GM12878 (cell line): ENCODE measurements around the gene BCAS3. TPM values are rescaled to one million over a fixed set of nuclear protein-coding genes. Genes with fewer than 3 reads are reported as not detected.

Experiments
- ATAC-seq: fragments of 200-7000 bp; cut with Tn5 transposase; 3 replicates; pipeline ENCODE4 v1.9.1; 2020; ENCODE audit warnings: mild to moderate bottlenecking, moderate library complexity
- BruUV-seq: library from RNA; stranded (reverse); fragments of 400-500 nt; replicated peaks from 2 replicates; lab custom pipeline; 2021; lab: Mats Ljungman, UMichigan
- CTCF ChIA-PET: fragments of 300-600 bp; sonication (Branson Sonifier 250); formaldehyde crosslinking; extraction: SDS; loops from one replicate; lab custom pipeline; 2021; ENCODE audit warnings: inconsistent platforms; lab: Yijun Ruan, JAX
- POLR2A ChIA-PET: fragments of 350-600 bp; formaldehyde crosslinking; extraction: SDS; loops from one replicate; lab custom pipeline; 2021; ENCODE audit warnings: inconsistent platforms; lab: Charles Lee
- RAD21 ChIA-PET: fragments of 300-600 bp; sonication (Branson Sonifier 250); formaldehyde crosslinking; loops from one replicate; lab custom pipeline; 2023; ENCODE audit warnings: antibody characterized with exemption; ENCODE audit not compliant: unreplicated experiment; lab: Charles Lee
- SMC1A ChIA-PET: fragments of 300-600 bp; sonication (Branson Sonifier 250); formaldehyde crosslinking; loops from one replicate; lab custom pipeline; 2023; ENCODE audit not compliant: unreplicated experiment, uncharacterized antibody; lab: Charles Lee
- DNase-seq: peaks from one replicate; pipeline ENCODE4 v3.0.0-alpha.2; 2011; ENCODE audit warnings: low read depth, low spot score
- FAIRE-seq: peaks from 3 replicates; lab custom pipeline; 2011; peaks lifted over from hg19 to GRCh38; lab: Jason Lieb, UNC
- H2AFZ ChIP-seq: 2 replicates; pipeline ENCODE4 v1.6.0; 2011; ENCODE audit warnings: low read depth, low read length, control low read depth; ENCODE audit not compliant: control insufficient read depth
- H3K27ac ChIP-seq: 2 replicates; pipeline ENCODE4 v1.5.1; 2011; ENCODE audit warnings: control low read depth; ENCODE audit not compliant: control insufficient read depth, insufficient read depth
- H3K27me3 ChIP-seq, 2 experiments: replicated peaks in 1 of 2; 2 replicates each; pipeline versions ENCODE4 v1.6.0 to v1.6.1; 2011; ENCODE audit warnings: low read length in 1 of 2; ENCODE audit not compliant: control insufficient read depth in 2 of 2, insufficient read depth in 2 of 2
- H3K36me3 ChIP-seq, 2 experiments: 2 replicates each; pipeline ENCODE4 v1.5.1; 2011; ENCODE audit warnings: low read length in 1 of 2; ENCODE audit not compliant: control insufficient read depth in 2 of 2, insufficient read depth in 2 of 2
- H3K4me1 ChIP-seq: 2 replicates; pipeline ENCODE4 v1.6.1; 2011; ENCODE audit warnings: mild to moderate bottlenecking, low read length, moderate library complexity, mixed read lengths; ENCODE audit not compliant: control insufficient read depth, insufficient read depth
- H3K4me2 ChIP-seq: 2 replicates; pipeline ENCODE4 v1.6.0; 2011; ENCODE audit warnings: control low read depth; ENCODE audit not compliant: control insufficient read depth, insufficient read depth
- H3K4me3 ChIP-seq: fragments of 200-600 bp; sonication (generic); 2 replicates; pipeline ENCODE4 v1.5.1; 2016
- H3K79me2 ChIP-seq: 2 replicates; pipeline ENCODE4 v1.6.0; 2011; ENCODE audit warnings: low read length; ENCODE audit not compliant: control insufficient read depth, insufficient read depth
- H3K9ac ChIP-seq: 2 replicates; pipeline ENCODE4 v1.8.0; 2011; ENCODE audit warnings: low read length, control low read depth, mixed read lengths; ENCODE audit not compliant: control insufficient read depth, insufficient read depth
- H3K9me3 ChIP-seq: replicated peaks from 3 replicates; pipeline ENCODE4 v1.5.1; 2011; ENCODE audit warnings: mild to moderate bottlenecking, low read length; ENCODE audit not compliant: control insufficient read depth, insufficient read depth
- H4K20me1 ChIP-seq: 2 replicates; pipeline ENCODE4 v1.6.0; 2011; ENCODE audit not compliant: control insufficient read depth, insufficient read depth
- CBX5 ChIP-seq: sonication (generic); IDR thresholded peaks from 2 replicates; pipeline ENCODE4 v1.6.1; 2016; ENCODE audit warnings: low read depth, moderate library complexity, mild to moderate bottlenecking, inconsistent platforms
- IKZF1 ChIP-seq: fragments of 450-650 bp; conservative IDR thresholded peaks from 2 replicates; pipeline ENCODE4 v1.6.1; 2017; ENCODE audit warnings: antibody characterized with exemption, mild to moderate bottlenecking
- TAF1 ChIP-seq: IDR thresholded peaks from 2 replicates; pipeline ENCODE4 v1.6.1; 2011; ENCODE audit warnings: mild to moderate bottlenecking, low read depth, low read length, borderline replicate concordance
- TCF7 ChIP-seq: IDR thresholded peaks from 2 replicates; pipeline ENCODE4 v1.6.1; 2014; ENCODE audit warnings: antibody characterized with exemption, borderline replicate concordance
- WRNIP1 ChIP-seq: IDR thresholded peaks from 2 replicates; pipeline ENCODE4 v1.6.1; 2011; ENCODE audit warnings: low read depth, low read length, improper control_type of control experiment, borderline replicate concordance
- YBX1 ChIP-seq: fragments of 450-650 bp; IDR thresholded peaks from 2 replicates; pipeline ENCODE4 v1.6.1; 2016; ENCODE audit warnings: antibody characterized with exemption
- WGBS: methylation state at CpG from one replicate; pipeline ENCODE4 v1.1.6; 2016; ENCODE audit warnings: low lambda C conversion rate; ENCODE audit not compliant: insufficient replicate concordance, insufficient coverage; ENCODE audit errors: missing lambda C conversion rate; 5-methylcytosine and 5-hydroxymethylcytosine counted together
- in situ Hi-C: fragments of 300-500 bp; cut with MboI; formaldehyde crosslinking; loops from 9 replicates; pipeline ENCODE4 v1.14.3; 2018; ENCODE audit warnings: mixed read lengths
- intact Hi-C: fragments of 100-400 bp; cut with micrococcal nuclease; formaldehyde crosslinking; loops from one replicate; pipeline ENCODE4 v1.14.2; 2022; ENCODE audit not compliant: unreplicated experiment
- polyA plus RNA-seq, 11 experiments: library from polyadenylated mRNA; depleted of rRNA in 4 of 11; unstranded in 6 of 11; stranded (reverse) in 5 of 11; fragments of >200 nt; fragmentation: Nextera tagmentation in 4 of 11; fragmentation: Illumina TruSeq in 1 of 11; extraction: Ambion mirVana in 4 of 11; extraction: Trizol in 1 of 11; gene quantifications; 1 replicate in 1 of 11; 2 replicates in 10 of 11; pipeline versions ENCODE4 v1.2.1 to v1.2.3, GENCODE V29; 2011 to 2016; ENCODE audit warnings: inconsistent platforms in 2 of 11, missing spikeins in 2 of 11, low read depth in 1 of 11
- total RNA-seq, 4 experiments: library from RNA; depleted of rRNA in 3 of 4; stranded (reverse); fragments of >200 nt in 3 of 4; fragmentation: Illumina TruSeq in 1 of 4; extraction: Trizol in 1 of 4; gene quantifications; 2 replicates each; pipeline versions ENCODE4 v1.2.1 to v1.2.3, GENCODE V29; 2013 to 2021
- TF ChIP-seq, protein P1 (sequence below): fragments of 450-650 bp; IDR thresholded peaks from 2 replicates; pipeline ENCODE4 v1.6.1; 2017; ENCODE audit warnings: antibody characterized with exemption, mild to moderate bottlenecking, moderate library complexity

Gene BCAS3
- total and polyA plus RNA-seq, 10 of the 15 experiments (the other 5 are each of a cell fraction or from before 2014, with no cell fraction given), result 2.1 to 11.0 (median 6.6) TPM

DNA sequence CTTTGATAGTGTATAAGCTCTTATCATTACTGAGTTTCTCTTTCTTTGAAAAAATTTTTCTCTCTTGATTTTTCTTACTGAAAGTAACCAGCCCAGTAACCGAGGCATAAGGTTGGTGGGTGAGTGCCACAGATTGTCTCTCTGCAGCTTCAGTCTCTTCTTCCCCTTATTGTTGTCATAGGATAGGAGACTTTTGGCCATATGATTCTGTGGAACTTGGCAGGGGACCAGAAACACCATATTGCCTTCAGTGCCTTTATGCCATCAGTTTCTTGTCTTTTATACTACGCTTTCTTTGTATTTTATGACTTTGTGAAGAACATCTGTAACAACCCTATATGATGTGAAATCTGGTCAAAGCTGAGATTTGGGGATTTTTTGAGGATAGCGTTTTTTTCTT is 380.4 kb downstream of the BCAS3 start:
- CTCF ChIA-PET, result interaction anchor here (0.7 to 1.6 kb wide), 4 partner anchors 8 to 15 kb away, joined by 3 to 5 read pairs (median 3); no protein-coding TSS in a partner anchor

More for the DNA sequence above, 380.4 kb downstream of the BCAS3 start:
- no peaks in the 10 kb centered on the region for H3K36me3 ChIP-seq
- no peak overlapping the region for H3K4me2 ChIP-seq
- no peaks in the 10 kb centered on the region for H3K9me3 ChIP-seq
- no peak overlapping the region for H3K27ac ChIP-seq
- DNase-seq (no peak), FAIRE-seq (no peak), ATAC-seq (no peak; the same call in 2 of the 3 replicates)
- H3K79me2 ChIP-seq, result no peaks in the 10 kb centered on the region
- H3K9ac ChIP-seq, result no peak overlapping the region
- H3K27me3 ChIP-seq, result no peaks in the 10 kb centered on the region
- BruUV-seq, result no TSS peak
- SMC1A ChIA-PET, result interaction anchor here (0.7 to 1.4 kb wide), 3 partner anchors 10 to 132 kb away, joined by 3 to 6 read pairs (median 5); no protein-coding TSS in a partner anchor
- no peak overlapping the region for H2AFZ ChIP-seq
- H3K4me1 ChIP-seq, result no peaks in the 10 kb centered on the region
- in situ Hi-C loops (no loop called here), intact Hi-C loops (no loop called here)
- WGBS, result 74% methylated on average over 3 of the region's 3 CpGs
- H4K20me1 ChIP-seq, result no peaks in the 10 kb centered on the region
- no peak overlapping the region for H3K4me3 ChIP-seq
- RAD21 ChIA-PET, result interaction anchor here (1.1 kb wide), 1 partner anchor 15 kb away, joined by 5 read pairs; no protein-coding TSS in a partner anchor
- TF ChIP-seq TAF1 (no peak), WRNIP1 (no peak), CBX5 (no peak), IKZF1 (no peak), YBX1 (no peak), TCF7 (no peak)
- TF ChIP-seq, protein P1, sequence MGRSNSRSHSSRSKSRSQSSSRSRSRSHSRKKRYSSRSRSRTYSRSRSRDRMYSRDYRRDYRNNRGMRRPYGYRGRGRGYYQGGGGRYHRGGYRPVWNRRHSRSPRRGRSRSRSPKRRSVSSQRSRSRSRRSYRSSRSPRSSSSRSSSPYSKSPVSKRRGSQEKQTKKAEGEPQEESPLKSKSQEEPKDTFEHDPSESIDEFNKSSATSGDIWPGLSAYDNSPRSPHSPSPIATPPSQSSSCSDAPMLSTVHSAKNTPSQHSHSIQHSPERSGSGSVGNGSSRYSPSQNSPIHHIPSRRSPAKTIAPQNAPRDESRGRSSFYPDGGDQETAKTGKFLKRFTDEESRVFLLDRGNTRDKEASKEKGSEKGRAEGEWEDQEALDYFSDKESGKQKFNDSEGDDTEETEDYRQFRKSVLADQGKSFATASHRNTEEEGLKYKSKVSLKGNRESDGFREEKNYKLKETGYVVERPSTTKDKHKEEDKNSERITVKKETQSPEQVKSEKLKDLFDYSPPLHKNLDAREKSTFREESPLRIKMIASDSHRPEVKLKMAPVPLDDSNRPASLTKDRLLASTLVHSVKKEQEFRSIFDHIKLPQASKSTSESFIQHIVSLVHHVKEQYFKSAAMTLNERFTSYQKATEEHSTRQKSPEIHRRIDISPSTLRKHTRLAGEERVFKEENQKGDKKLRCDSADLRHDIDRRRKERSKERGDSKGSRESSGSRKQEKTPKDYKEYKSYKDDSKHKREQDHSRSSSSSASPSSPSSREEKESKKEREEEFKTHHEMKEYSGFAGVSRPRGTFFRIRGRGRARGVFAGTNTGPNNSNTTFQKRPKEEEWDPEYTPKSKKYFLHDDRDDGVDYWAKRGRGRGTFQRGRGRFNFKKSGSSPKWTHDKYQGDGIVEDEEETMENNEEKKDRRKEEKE, result no peak
- POLR2A ChIA-PET, result interaction anchor here (0.6 kb wide), 1 partner anchor 167 kb away, joined by 3 read pairs; no protein-coding TSS in a partner anchor
